Smooth muscle cell of the brain vasculature (primary cell): ENCODE measurements around the gene PLA2R1.
A peak's percentile ranks its signal among the peaks of the same experiment; 100 is the strongest.
"Not testable (repeated sequence)": the region's sequence is repeated elsewhere in the genome, so short reads cannot be mapped to it uniquely, and the experiment has no call there.

Experiments used
- DNase-seq: peaks from one replicate; pipeline ENCODE4 v3.0.0-alpha.2; 2012; ENCODE audit warnings: low read depth, low spot score

Gene PLA2R1

DNA sequence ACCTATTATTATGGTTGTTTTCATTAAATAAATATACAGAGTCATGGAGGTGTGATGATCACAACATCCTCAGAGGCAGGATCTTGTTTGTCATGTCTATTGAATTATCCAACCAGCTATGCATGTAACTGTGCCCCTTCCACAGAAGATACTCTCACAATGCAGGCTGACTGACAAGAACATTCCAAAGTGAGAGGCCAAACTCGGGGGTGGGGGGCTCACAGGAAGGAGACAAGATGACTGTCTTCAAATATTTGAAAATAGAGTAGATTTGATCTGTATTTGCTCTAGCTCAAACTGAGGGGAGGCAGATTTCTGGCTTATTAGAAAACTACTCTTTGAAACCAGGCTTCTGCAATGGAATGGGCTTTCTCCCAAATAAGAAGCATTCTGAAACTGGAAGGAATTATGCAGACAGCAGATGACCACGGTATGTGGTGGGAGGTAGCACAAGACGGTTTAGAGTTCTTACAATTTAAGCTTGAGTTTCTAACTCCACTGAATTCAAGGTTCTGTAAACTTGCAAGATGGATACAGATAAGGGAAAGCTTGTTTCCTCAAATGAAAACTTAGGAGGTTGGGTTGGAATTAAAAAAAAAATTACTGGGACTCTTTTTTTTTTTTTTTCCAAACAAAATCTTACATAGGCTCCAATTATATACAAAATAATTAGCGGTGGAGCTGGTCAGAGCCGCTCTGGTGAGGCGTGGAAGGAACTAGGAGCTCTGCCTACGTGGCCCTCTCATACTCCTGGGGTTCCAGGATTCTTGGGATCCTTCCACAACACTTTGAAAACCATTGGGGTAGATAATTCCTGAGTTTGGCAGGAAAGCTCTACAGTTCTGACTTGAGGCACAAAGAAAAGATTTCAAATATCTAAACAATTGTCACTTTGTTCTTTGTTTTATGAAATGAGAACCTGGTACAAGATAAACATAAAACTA is 79.3 kb downstream of the PLA2R1 start:
- no peak for DNase-seq

GRCh38 chr2:159982270-159982669 is 80.1 kb downstream of the PLA2R1 start:
- no peak for DNase-seq

DNA sequence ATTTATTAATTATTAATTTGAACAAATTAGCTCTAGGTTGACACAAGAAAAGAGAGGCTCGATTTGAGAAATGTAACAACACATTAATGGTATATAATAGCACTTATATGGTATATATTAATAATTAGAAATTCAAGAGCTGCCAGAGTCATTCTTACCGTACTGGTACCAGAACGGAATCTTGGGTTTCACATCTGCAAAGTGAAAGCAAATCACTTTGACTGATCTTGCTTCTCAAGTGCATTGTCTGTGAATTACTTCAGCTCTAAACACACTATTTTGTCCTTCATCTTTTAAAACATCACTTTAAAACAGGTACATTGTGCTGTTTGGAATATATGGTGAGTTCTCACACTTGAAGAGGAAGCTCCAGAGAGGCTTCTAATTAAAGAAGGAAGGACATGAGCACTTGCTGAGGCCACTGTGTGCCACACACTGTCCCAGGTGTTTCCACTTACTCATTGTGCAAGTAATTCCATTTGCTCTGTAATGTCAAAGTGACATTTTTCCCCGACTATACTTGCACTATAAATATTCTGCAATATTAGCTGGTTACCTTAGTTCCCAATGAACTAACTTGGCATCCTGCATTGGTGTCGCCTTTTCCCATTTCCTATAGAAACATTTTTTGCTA is 85.8 kb downstream of the PLA2R1 start:
- no peak for DNase-seq

DNA sequence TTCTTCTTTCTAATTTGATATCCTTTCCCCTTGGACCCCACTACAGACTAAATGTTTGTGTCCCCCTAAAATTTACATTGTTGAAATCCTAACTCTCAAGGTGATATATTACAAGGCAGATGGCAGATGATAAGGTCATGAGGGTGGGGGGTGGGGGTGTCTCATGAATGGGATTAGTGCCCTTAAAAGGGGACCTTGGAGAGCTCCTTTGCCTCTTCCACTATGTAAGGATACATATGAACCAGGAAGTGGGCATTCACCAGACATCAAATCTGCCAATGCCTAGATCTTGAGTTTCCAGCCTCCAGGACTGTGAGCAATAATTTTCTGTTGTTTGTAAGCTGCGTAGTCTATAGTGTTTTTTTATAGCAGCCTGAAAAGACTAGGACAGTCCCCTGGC is 89.1 kb downstream of the PLA2R1 start:
- no peak for DNase-seq

DNA sequence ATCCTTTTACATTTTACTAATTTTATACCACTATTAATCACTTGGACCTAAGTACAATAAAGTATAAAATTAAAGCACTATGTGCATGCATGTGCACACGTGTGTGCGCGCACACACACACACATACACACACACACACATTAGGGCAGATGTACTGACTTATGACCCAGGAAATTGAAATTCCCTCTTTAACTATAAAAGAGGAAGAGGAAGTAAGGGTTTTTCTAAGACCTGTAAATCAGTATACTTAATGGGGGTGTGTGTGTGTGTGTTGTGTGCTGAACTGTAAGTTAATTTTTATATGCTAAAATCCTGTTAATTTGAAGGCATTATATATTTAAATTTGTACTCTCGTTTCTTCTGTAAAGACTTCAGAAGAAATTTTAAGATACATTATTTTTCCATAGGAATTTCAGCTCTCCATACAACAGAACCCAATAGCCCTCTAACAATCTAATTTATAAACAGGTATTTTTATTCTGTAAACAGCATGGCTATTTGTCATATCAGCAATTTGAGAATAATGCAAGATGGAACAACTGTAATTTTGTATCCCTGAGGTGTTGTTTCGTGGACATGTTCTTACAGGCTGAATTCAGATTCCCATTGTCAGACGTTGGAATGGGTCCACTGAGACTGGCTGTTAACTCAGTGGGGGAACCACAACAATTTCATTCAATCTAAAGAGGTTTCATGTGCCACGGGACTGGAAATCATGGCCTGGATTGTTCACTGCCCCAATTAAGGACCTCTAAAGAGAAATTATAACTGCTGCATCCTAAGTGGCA is 90.9 kb downstream of the PLA2R1 start:
- no peak for DNase-seq

DNA sequence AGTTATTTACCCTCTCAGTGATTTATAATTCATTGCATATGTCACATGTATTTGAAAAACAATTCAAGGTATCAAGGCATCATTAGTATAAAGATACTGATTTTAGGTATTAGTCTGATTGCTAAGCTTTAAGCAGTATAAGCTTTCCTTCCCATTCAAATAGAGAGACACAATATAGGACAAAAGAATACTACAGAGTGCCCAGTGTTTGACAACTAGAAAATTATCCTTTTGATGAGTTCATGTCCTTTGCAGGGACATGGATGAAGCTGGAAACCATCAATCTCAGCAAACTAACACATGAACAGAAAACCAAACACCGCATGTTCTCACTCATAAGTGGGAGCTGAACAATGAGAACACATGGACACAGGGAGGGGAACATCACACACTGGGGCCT is 91.9 kb downstream of the PLA2R1 start:
- DNase-seq = not testable (repeated sequence)

- DNase-seq = no peak
Observed at GRCh38 chr2:159968279-159968900, 94.0 kb downstream of the PLA2R1 start.

- no peak for DNase-seq
Observed at GRCh38 chr2:159963700-159964099, 98.7 kb downstream of the PLA2R1 start.

- DNase-seq = not testable (repeated sequence)
Observed at GRCh38 chr2:159962513-159962912, 99.9 kb downstream of the PLA2R1 start.

DNA sequence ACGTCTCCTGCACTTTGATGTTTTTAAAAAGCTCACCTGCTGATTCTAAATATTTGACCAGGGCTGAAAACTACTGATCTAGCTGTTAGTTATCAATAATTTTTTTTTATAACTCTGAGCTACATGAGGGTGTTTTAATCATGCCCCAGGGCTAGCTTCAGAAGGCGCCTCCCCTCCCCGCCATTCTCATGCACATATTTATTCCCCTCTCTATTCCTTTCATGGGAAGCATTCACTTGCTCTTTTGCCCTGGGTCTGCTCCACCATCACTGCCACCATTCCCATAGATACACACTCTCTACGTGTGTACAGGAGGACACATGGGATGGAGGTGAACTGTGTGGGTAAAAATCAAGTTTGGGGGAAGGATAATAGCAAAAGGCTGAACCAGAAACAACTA is 101.0 kb downstream of the PLA2R1 start:
- no peak for DNase-seq

DNA sequence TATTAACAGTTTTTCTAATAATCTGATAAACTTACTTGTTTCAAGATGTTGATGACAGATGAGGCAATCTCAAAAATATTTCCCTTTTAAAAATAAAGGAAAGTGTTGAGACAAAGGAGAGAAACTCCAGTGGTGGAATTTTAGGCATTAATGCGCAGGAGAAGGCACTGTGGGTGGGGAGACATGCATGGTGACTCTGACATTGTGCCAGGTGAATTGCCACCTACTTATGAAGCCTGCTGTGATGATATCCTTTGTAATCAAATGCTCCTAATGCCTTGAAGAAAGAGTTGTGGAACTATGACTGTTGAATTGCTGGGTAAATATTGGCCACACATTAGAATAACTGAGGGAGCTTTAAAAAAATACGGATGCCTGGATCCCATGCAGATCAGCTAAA is 101.4 kb downstream of the PLA2R1 start:
- no peak for DNase-seq

DNA sequence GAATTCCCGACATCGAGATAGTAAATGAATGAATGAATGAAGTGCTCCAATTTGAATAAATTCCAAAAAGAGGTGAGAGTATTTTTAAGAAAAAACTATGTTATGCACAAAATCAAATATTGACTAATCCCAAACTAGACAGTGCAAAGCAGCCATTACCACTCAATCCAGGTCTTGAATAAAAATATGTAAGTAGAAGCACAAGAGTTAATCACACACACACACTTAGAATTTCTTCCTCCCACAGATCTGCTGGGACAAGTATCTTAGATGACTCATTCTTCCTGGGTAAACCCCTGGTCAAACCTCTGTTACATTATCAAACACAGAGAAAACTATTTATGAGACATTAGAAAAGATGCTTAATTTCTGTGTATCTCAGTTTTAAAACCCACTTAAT is 102.0 kb downstream of the PLA2R1 start:
- no peak for DNase-seq

GRCh38 chr2:159959136-159959535 is 103.3 kb downstream of the PLA2R1 start:
- no peak for DNase-seq

DNA sequence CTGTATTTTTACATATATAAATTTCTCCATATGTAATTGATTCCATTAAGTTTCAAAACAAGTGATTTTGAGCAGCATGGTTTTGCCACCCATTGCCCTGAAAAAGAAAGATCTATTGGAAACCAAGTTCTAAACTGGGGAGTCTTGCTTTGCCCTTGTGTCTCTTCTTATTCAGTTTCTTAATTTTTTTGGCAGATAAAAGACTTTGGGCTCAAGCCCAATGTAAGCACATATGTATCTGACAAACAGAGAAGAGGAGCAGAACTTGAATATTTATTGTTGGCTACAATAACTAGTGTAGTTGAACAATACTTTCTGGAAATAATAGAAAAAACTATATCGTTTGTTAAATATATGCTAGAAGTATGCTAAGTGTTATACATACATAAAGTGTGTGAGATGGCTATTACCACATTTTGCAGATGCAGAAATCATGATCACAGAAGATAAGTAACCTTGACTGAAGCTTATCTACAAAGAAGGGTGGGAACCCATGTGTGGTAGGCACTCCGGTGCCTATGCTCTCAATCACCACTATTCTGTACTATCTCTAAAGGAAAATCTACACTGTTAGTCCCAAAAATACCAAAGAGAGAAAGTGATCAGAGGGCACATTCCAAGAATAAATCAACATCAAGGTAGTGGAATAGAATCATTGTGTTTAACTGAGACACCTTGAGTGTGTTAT is 109.1 kb downstream of the PLA2R1 start:
- DNase-seq = no peak

- peak; percentile 69 for DNase-seq
Observed at GRCh38 chr2:159946326-159946999, 116.0 kb downstream of the PLA2R1 start.

DNA sequence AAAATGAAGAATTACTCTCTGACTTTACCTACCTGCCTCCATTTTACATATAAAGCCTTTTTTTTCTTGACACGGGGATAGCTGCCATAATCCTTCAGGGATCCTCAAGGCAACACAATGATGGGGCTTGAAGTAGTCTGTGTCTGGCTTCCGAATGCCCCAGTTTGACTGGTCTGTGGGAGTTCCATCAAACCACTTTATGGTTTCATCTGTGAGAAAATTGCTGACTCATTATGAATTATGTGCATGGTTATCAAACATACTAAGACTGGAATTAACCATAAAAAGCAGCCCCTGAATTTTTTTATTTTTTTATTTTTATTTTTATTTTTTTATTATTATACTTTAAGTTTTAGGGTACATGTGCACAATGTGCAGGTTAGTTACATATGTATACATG is 117.5 kb downstream of the PLA2R1 start:
- no peak for DNase-seq

GRCh38 chr2:159942146-159942545 is 120.3 kb downstream of the PLA2R1 start:
- DNase-seq = no peak

DNA sequence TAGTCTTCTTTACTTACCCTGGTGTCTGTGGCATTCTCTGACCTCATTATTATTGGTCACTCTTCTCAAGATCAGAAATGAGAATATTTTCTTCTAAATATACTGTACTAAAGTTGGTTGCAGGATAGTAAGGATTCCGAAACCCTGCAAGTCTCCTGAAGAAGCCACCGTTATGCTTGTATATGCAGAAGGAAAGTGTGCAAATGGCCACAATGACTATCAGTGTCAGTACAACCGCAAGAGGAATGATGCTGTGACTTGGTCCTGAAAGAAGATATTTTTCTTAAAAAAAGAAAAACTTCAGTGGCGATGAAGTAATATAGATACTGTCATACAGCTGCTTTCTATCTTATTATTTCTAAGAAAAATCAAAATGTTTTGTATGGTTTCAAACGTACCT is 120.7 kb downstream of the PLA2R1 start:
- no peak for DNase-seq

GRCh38 chr2:159939946-159940345 is 122.5 kb downstream of the PLA2R1 start:
- no peak for DNase-seq

DNA sequence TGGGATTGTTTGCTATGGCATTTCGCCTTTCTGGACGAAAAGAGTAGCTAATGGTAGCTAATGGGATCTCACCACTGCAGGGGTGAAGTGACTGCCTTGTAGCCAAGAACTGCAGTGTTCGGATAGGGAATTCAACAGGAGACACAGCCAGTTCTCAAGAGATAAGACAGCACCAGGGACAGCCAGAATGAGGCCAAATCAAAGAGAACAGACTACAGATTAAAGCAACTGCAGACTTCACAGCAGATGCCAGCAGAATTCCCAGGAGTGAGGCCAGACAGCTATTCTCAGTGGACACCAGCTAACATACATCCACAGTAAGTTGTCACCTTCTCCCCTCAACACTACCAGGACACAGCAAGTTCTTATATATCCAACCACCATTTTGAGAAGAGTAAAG is 124.0 kb downstream of the PLA2R1 start:
- no peak for DNase-seq

DNA sequence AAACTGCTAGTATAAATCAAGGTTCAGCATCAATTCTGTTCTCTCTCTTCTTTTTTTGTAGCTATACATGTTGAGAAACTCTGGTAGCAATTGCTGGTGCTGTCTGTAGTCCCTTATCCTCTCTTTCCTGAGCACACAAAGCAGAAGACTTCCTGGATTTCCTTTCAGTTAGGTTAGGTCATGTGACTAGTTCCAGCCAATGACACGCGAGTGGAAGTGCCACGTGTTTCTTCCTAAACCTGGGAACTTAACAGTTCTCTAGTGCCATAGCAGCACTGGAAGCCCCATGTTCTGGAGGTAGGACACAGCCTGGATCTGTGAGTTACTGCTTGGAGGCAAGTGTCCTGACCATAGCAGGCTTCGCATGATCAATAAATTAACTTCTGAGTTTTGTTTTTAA is 125.9 kb downstream of the PLA2R1 start:
- DNase-seq = no peak
